GM08714 (cell line): ENCODE measurements around the gene SAPCD2.

Experiments
- H3K4me3 ChIP-seq: fragments of 200-500 bp; sonication (Bioruptor generic); 2 replicates; pipeline ENCODE4 v1.5.1; 2014; ENCODE audit warnings: mild to moderate bottlenecking, low read length, inconsistent platforms
- ZNF274 ChIP-seq: IDR thresholded peaks from 2 replicates; pipeline ENCODE4 v1.6.1; 2012; ENCODE audit warnings: mild to moderate bottlenecking, low read depth, low read length

The SAPCD2 gene

DNA sequence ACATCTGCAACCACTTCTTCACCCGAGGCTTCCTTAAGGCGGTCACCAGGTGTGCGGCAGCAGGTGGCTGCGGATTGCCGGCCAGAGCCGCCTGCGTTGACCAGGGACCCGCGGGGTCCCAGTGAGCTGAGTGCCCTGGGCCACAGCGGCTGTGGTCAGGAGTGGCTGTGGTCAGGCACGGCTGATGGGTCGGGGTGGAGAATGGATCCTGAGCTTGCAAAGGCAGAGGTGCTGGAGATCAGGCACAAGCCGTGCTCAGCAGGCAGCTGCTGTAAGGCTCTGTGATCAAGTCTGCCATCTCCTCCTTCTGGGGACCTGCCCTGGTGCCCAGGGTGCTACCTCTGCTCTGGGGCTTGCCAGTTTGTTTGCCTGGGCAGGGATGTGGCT lies 9.0 kb upstream of the SAPCD2 start:
- no peak for TF ChIP-seq ZNF274
- H3K4me3 ChIP-seq, result no peak overlapping the region

DNA sequence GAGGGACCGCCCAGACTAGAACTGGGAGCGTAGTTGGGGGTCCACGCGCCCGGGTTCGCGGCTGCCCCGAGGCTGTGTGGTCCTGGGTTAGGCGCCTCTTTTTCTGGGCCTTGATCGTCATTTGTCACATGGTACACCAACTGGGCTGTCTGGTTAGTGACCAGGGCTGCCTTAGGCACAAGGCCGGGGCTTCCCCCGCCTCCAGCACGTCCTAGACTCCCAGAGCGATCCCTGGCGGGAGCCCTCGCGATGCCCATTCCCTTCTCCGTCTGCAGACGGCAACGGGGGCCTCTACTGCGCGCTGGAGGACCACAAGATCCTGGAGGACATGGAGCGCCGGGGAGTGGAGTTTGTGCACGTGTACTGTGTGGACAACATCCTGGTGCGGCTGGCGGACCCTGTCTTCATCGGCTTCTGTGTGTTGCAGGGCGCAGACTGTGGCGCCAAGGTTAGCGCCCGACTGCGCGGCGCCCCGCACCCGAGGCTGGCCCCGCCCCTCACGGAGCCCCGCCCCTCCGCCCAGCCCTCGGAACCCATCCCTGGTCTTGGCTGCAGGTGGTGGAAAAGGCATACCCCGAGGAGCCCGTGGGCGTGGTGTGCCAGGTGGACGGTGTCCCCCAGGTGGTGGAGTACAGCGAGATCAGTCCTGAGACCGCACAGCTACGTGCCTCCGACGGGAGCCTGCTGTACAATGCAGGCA lies 8.5 kb upstream of the SAPCD2 start:
- no peak for TF ChIP-seq ZNF274
- no peak overlapping the region for H3K4me3 ChIP-seq

DNA sequence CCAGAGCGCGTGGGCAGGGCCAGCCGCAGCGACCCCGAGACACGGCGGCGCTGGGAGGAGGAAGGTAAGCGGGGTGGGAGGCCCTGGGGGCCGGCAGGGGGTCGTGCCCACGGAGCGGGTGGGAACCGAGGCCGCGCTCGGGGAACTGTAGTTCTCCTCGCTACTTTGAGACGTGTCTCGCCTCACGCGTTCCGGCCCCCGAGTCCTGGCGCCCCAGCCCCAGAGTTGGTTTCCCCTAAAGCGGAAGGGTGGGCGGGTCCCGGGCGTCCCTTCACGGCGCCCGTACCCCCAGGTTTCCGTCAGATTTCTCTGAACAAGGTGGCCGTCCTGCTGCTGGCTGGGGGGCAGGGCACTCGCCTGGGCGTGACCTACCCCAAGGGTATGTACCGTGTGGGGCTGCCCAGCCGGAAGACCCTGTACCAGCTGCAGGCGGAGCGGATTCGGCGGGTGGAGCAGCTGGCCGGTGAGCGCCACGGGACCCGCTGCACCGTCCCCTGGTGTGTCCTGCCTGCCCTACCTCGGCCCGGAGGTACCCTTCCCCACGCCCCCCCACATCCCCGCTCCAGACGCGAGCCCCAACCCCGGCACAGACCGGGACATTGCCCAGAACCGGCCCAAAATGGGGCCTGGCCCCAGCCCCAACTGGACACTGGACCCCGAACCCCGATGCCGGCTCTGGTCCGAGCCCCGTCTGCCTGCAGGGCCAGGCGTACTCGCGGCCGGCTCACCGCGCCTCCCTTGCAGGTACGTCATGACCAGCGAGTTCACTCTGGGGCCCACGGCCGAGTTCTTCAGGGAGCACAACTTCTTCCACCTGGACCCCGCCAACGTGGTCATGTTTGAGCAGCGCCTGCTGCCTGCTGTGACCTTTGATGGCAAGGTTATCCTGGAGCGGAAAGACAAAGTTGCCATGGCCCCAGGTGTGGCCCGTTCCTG lies 7.7 kb upstream of the SAPCD2 start:
- H3K4me3 ChIP-seq, result peak overlapping the region; percentile 50; the same call in 1 of the 2 replicates
- no peak for TF ChIP-seq ZNF274

DNA sequence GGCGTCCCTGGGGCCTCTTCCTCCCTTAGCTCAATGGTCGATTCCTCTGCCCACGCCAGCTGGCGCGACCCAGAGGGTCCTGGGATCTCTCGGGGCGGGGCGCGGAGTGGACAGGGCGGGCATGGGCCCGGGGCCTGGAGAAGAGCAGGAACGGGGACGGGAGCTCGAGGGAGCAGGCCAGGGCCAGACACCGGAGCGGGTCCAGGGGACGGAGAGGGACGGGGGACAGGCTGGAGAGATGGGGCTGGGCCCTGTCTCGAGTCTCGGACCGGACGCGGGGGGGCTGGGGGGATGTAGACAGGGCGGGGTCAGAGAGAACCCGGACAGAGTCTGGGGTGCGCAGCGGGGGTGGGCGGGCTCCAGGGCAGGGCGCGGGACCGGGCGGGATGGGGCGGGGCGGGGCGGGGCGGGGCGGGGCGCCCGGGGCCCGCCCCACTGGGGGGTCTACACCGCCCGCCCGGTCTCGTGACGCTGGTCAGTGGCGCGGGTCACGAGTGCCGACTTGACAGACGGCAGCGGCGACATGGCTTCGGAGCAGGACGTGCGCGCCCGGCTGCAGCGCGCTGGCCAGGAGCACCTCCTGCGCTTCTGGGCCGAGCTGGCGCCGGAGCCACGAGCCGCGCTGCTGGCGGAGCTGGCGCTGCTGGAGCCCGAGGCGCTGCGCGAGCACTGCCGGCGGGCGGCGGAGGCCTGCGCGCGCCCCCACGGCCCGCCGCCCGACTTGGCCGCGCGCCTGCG lies 6.8 kb upstream of the SAPCD2 start, which contains the start of gene UAP1L1:
Gene UAP1L1 (plus strand): TSS at position 508 of the 738 bp plus-strand sequence. CDS start 16 bp downstream, at position 524.
- TF ChIP-seq ZNF274, result no peak
- H3K4me3 ChIP-seq, result peak within 1 kb of the TSS; percentile 50; the same call in 1 of the 2 replicates

DNA sequence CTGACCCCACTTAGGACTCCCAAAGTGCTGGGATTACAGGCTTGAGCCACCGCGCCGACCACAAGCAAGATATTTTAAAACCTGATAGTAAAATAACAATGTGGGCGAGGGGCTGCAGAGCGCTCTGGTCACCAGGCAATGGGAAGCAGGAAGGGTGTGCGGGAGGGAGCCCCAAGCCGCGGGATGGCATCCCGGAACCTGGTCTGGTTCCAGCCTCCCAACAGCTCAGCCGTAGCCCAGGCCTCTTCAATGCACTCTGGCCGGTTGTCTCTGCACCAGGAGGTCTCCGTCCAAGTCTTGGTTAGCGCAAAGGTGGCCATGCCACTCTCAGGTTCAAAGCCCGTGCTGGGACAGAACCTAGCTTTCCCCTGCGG lies 6.3 kb upstream of the SAPCD2 start:
- H3K4me3 ChIP-seq, result no peak overlapping the region; the same call in 1 of the 2 replicates
- TF ChIP-seq ZNF274, result no peak

DNA sequence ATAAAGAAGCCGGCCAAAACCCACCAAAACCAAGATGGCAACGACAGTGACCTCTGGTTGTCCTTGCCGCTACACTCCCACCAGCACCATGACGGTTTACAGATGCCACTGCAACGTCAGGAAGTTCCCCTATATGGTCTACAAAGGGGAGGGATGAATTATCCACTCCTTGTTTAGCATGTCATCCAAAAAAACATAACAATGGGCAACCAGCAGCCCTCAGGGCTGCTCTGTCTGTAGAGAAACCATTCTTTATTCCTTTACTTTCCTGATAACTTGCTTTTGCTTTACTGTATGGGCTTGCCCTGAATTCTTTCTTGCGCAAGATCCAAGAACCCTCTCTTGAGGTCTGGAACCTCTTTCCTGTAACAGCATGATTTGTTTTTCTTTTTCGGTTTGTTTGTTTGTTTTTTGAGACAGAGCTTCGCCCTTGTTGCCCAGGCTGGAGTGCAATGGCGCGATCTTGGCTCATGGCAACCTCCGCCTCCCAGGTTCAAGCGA lies 5.0 kb upstream of the SAPCD2 start:
- no peak for TF ChIP-seq ZNF274
- no peak overlapping the region for H3K4me3 ChIP-seq

DNA sequence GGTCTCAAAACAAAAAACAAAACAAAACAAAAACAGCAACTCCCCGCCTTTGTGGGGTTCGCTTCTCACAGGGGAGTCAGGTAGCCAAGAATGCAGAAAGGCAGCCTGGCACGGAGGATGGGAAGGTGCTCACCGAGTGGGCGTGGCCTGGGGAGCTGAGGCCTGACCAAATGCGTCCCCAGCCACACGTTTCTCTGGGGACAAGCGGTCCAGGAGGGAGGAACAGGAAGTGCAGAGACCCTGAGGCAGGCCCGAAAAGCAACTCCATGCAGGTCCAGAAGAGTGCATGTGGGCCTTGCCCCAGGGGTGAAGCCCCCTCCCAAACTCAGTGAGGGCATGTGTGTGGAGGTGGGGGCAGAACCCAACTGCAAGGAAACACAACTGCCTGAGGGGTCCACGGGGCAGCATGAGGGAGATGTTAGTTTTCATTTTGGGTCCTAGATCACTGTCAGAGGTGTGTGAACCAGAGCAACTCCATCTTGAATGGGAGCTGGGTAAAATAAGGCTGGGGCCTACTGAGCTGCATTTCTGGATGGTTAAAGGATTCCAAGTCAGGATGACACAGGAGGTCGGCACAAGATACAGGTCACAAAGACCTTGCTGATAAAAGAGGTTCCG lies 4.4 kb upstream of the SAPCD2 start:
- TF ChIP-seq ZNF274, result no peak
- no peak overlapping the region for H3K4me3 ChIP-seq

DNA sequence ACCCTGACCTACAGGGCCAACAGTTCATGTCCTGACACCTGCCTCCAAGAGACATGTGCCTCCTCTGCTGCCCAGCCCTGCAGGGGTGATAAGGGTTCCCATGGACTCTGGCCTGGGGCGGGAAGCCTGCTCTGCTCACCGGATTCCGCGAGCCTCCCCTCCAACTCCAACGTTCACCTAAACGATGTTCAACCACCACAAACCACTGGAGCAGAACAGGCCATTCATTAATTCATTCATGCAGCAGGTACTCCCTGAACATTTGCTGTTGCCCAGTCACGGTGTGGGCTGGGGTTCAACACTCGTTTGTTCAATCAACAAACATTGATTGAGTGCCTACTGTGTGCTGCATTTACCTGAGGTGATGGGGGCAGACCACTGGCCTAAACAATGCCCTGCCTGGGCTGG lies 3.6 kb upstream of the SAPCD2 start:
- TF ChIP-seq ZNF274, result no peak

DNA sequence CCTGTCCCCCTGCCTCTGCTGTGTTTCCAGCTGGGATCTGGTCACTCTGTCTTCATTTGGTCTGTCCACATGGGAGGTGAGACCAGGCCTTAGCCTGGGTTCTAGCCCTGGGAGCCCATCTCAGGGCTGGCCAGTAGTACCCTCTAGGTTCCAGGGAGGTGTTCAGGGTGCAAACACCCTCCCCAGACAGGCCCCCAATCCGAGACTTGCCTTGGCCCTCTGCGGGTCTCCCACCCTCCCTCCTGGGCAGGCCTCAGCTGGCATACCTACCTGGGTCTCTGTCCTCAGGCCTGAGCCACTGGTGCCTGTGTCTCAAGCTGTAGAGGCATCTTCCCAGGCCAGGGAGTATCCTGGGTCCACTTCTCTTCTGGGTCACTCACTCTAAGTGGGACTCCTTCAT lies 925 bp upstream of the SAPCD2 start:
- no peak overlapping the region; the same call in 1 of the 2 replicates for H3K4me3 ChIP-seq
- no peak for TF ChIP-seq ZNF274

More for the DNA sequence above, 3.6 kb upstream of the SAPCD2 start:
- no peak overlapping the region for H3K4me3 ChIP-seq

DNA sequence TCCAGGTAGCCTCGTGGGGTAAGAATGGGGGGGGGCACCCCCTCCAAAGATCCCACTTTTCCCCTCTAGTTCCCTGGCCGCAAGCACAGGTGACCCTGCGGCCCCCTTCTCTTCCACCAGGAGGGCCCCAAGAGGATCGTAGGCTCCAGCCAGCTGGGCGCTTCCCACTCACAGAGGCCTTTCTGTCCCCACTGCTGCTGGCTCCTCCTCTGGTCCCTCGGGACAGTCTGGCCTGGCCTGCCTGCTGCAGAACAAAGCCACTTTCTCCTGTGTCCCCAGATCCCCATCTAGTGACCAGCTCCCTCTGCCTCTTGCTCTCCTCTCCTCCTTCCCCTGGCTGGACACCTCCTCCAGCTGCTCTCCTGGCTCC lies 534 bp upstream of the SAPCD2 start:
- H3K4me3 ChIP-seq, result peak overlapping the region; percentile 4; the same call in 1 of the 2 replicates
- TF ChIP-seq ZNF274, result no peak

DNA sequence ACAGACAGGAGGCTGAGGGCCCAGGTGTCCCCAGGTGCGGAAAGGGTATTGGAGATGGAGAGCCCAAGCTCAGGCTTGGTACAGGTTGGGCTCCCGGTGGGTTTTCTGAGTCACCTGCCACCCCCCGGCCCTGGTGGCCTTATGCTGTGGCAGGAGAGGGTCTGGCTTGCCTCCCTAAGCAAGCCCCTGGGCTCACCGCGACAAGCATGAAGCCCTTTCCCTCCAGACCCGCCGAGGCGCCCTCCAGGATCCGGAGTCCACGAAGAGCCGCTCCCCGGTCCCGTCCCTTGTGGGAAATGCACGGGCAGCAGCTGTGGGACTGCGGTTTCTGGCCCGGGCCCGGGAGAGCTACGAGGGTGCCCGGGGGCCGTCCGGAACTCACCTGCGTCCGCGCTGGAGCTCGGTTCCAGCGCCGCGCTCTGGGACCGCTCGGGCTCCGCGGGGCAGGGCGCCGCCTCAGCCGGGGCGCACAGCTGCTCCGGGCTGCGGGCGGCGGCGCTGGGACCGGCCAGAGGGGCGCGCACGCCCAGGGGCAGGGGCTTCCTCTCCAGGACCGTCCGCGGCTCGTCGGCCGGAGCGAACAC lies 757 bp downstream of the SAPCD2 start:
- TF ChIP-seq ZNF274, result no peak
- H3K4me3 ChIP-seq, result peak overlapping the region; percentile 61; the same call in 1 of the 2 replicates

DNA sequence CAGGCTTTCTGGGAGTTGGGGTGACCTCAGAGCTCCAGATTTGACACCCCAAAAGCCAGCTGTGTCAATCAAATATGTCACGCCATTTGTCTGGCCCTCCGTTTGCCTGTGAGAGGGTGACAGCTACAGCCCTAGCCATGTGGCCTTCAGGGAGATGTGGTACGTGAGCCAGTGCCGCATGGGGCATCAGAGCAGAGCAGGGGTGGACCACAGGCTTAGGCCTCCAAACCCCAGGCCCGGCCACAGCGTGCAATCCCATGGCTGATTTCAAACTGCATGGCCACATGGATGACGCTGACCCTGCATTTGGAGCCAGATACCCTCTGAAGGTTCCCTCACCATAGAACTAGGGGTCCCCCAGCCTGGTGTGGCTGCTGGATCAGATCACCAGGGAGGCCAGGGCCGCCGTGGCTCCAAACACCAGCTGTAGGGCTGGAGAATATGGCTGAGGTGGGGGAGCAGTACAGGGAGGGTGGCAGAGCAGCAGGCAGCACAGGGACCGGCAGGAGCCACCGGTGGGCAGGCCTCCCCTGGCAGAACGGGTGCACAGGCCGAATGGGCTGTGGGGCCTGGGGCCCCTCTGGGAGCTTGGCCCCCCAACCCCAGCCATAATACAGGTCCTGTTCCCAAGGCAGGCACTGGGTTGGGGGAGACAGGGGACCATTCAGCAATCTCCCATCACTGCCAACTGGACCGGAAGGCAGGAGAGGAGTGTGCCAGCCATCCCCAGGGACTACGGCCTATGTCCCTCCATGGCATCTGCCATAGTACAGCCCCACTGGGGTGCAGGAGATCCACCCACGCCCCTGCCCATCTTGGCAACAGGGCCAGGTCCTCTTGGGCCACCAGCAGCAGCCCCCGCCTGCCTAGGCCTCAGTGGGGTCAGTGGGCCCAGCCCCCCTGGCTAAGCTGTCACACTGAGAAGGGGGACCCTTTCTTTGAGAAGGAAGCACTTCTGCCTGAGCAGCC lies 1.5 kb downstream of the SAPCD2 start:
- peak overlapping the region; percentile 61; the same call in 1 of the 2 replicates for H3K4me3 ChIP-seq
- TF ChIP-seq ZNF274, result no peak

DNA sequence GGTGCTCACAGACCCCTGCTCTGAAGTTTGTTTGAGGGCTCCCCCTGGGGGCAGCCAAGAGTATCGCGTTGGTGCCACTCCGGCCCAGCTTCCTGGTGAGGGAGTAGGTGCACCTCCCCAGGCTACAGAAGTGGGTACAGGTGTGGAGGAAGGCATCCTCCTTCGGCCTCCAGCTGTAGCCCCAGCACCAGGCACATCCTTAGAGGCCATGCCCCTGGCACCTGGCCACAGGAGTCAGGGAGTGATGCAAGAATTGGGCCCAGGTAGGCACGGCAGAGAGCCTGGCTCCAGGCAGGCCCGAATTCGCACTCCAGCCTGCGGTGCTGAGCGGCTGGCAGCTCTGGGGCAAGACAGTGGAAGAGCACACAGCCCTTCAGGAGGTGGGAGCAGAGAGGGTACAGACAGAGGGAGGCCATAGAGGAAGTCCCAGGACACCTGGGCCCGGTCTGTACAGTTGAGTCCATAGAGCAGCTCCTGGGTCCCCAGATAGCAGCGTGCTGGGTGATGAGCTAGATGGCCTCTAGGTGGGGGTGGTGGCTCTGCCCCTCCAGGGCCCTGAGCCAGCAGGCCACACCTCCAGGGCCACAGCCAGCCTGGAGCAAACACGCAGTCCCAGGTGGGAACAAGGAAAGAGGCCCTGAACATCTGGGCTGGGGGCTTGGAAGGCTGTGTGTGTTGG lies 2.4 kb downstream of the SAPCD2 start:
- H3K4me3 ChIP-seq, result no peak overlapping the region
- no peak for TF ChIP-seq ZNF274
